ENCODE results near the gene TMEM63B. TPM values are rescaled to one million over a fixed set of nuclear protein-coding genes. Genes with fewer than 3 reads are reported as not detected.

The TMEM63B gene
- 10 to 100 TPM; 15.5 to 17.9 TPM for total RNA-seq

- H3K27me3 Mint-ChIP-seq (ENCODE audit: low read depth): peaks cover 2% of the 10 kb centered on the region
- peak; percentile 90 for DNase-seq
- H3K36me3 Mint-ChIP-seq (ENCODE audit: low read depth): peaks cover 26% of the 10 kb centered on the region
These were observed at the start of gene TMEM63B, which contains the start of gene MRPL14 for GRCh38 chr6:44127186-44128019. TSS of gene TMEM63B (plus strand) at chr6:44127554. CDS start at chr6:44134585, 7,031 bp downstream. TSS of gene MRPL14 (minus strand) at chr6:44127452. CDS start at chr6:44116611, 10,841 bp downstream.

DNA sequence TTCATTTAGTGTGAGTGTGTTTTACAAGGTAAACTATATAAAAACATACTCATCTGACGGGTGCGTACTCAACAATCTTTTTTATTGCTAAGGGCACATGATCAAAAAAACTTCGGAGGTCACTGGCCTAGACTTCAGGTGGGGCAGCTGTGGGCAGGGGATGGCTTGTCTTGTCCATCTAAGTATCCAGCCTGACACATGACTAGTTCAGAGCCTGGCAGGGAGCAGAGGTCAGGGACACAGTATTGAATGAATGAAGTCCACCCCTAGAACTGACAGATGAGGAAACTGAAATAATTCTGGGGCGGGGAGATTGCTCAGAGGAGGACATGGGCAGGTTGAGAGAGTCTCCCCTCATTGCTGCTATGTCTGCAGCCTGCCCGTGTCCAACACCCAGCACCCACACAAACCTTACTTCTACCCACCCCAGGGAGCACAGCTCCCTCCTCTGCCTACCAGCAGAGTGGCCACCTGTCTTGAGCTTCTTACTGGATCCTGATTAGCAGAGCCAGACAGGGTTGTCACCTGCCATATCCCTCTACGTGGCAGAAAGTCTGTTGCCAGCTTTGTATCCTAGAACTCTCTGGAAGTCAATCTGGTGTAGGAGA lies 49.0 kb upstream of the TMEM63B start:
- no peak overlapping the region for H3K4me3 Mint-ChIP-seq
- no peak for DNase-seq
- peaks cover 11% of the 10 kb centered on the region for H3K27me3 Mint-ChIP-seq (ENCODE audit: low read depth)
- H3K4me1 Mint-ChIP-seq (ENCODE audit: low read depth): peaks cover 22% of the 10 kb centered on the region
- ChIA-PET POLR2A (no interaction called here), CTCF (interaction anchor here (0.6 to 4.8 kb wide), 45 partner anchors 10 to 904 kb away, joined by 3 to 92 read pairs (median 4); partner anchors contain the start of genes MRPS18A and VEGFA)
- no peaks in the 10 kb centered on the region for H3K9me3 Mint-ChIP-seq (ENCODE audit: insufficient read depth)
- no peak for ATAC-seq
- H3K36me3 Mint-ChIP-seq (ENCODE audit: low read depth): no peaks in the 10 kb centered on the region
- no peak overlapping the region for H3K27ac Mint-ChIP-seq

More at GRCh38 chr6:44127186-44128019, at the start of gene TMEM63B, which contains the start of gene MRPL14:
- POLR2A ChIA-PET: interaction anchor here (0.7 to 1.0 kb wide), 2 partner anchors 119 to 121 kb away, joined by 3 to 4 read pairs; partner anchors contain the start of gene HSP90AB1
- Mint-ChIP-seq H3K27ac (peak within 1 kb of the TSS; percentile 90), H3K4me3 (peak within 1 kb of the TSS; percentile 91), H3K9me3 (ENCODE audit: insufficient read depth) (no peaks in the 10 kb centered on the region), H3K4me1 (ENCODE audit: low read depth) (peaks cover 56% of the 10 kb centered on the region)
- peak; percentile 84 for ATAC-seq
- CTCF ChIA-PET: interaction anchor here (0.7 to 0.9 kb wide), 2 partner anchors 27 to 97 kb away, joined by 3 read pairs; no protein-coding TSS in a partner anchor

- Mint-ChIP-seq H3K27ac (no peak overlapping the region), H3K4me3 (no peak overlapping the region), H3K36me3 (ENCODE audit: low read depth) (no peaks in the 10 kb centered on the region), H3K27me3 (ENCODE audit: low read depth) (peaks cover 11% of the 10 kb centered on the region), H3K9me3 (ENCODE audit: insufficient read depth) (no peaks in the 10 kb centered on the region), H3K4me1 (ENCODE audit: low read depth) (peaks cover 17% of the 10 kb centered on the region)
- POLR2A ChIA-PET: no interaction called here
- peak; percentile 76 for DNase-seq
- ATAC-seq: peak; percentile 46
- CTCF ChIA-PET: interaction anchor here (0.6 to 4.8 kb wide), 48 partner anchors 11 to 904 kb away, joined by 3 to 92 read pairs (median 4); partner anchors contain the start of genes MRPS18A and VEGFA
These were observed 48.3 kb upstream of the TMEM63B start for GRCh38 chr6:44078827-44079671.

GRCh38 chr6:44079672-44080071 lies 47.7 kb upstream of the TMEM63B start:
- POLR2A ChIA-PET: interaction anchor here (0.6 kb wide), 1 partner anchor 1811 kb away, joined by 3 read pairs; no protein-coding TSS in a partner anchor

GRCh38 chr6:44080561-44081521 lies 46.5 kb upstream of the TMEM63B start:
- H3K27me3 Mint-ChIP-seq (ENCODE audit: low read depth): peaks cover 11% of the 10 kb centered on the region
- no peaks in the 10 kb centered on the region for H3K36me3 Mint-ChIP-seq (ENCODE audit: low read depth)
- H3K4me1 Mint-ChIP-seq (ENCODE audit: low read depth): peaks cover 4% of the 10 kb centered on the region
- CTCF ChIA-PET: interaction anchor here (0.7 to 4.8 kb wide), 10 partner anchors 9 to 414 kb away, joined by 3 to 92 read pairs (median 12); partner anchors contain the start of gene VEGFA
- H3K27ac Mint-ChIP-seq: no peak overlapping the region
- DNase-seq (no peak), ATAC-seq (no peak)
- H3K9me3 Mint-ChIP-seq (ENCODE audit: insufficient read depth): no peaks in the 10 kb centered on the region
- POLR2A ChIA-PET: no interaction called here
- no peak overlapping the region for H3K4me3 Mint-ChIP-seq

More at GRCh38 chr6:44079672-44080071, 47.7 kb upstream of the TMEM63B start:
- Mint-ChIP-seq H3K27me3 (ENCODE audit: low read depth) (peaks cover 11% of the 10 kb centered on the region), H3K4me1 (ENCODE audit: low read depth) (peaks cover 10% of the 10 kb centered on the region), H3K4me3 (no peak overlapping the region), H3K9me3 (ENCODE audit: insufficient read depth) (no peaks in the 10 kb centered on the region), H3K36me3 (ENCODE audit: low read depth) (no peaks in the 10 kb centered on the region), H3K27ac (no peak overlapping the region)
- ATAC-seq (no peak), DNase-seq (no peak)
- CTCF ChIA-PET: interaction anchor here (1.0 to 4.8 kb wide), 24 partner anchors 12 to 471 kb away, joined by 3 to 92 read pairs (median 6); partner anchors contain the start of genes MRPS18A and VEGFA

- ATAC-seq (no peak), DNase-seq (no peak)
- H3K4me1 Mint-ChIP-seq (ENCODE audit: low read depth): peaks cover 4% of the 10 kb centered on the region
- H3K27ac Mint-ChIP-seq: no peak overlapping the region
- POLR2A ChIA-PET: no interaction called here
- peaks cover 11% of the 10 kb centered on the region for H3K27me3 Mint-ChIP-seq (ENCODE audit: low read depth)
- H3K9me3 Mint-ChIP-seq (ENCODE audit: insufficient read depth): no peaks in the 10 kb centered on the region
- H3K36me3 Mint-ChIP-seq (ENCODE audit: low read depth): no peaks in the 10 kb centered on the region
- CTCF ChIA-PET: interaction anchor here (4.8 kb wide), 1 partner anchor 415 kb away, joined by 43 read pairs; no protein-coding TSS in a partner anchor
- H3K4me3 Mint-ChIP-seq: no peak overlapping the region
These were observed 45.6 kb upstream of the TMEM63B start for GRCh38 chr6:44081753-44082152.

DNA sequence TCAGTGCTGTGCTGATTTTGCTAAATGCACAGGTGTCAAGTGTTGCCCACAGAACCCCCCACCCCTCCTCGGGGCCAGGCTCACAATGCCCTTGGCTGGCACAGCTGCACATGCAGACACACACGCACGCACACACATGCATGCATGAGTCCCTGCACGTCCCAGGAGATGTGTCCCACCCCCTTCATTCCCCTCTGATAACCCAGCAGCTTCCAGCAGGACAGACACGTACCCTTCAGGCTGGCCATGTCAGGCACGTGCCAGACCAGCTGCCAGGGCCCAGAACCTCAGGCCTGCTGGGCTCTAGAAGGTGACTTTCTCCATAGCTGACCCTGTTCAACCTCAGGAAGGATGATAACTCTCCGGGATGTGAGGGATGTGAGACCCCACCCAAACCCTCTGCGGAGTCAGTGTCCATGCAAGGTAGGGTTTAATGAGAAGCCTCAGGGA lies 44.5 kb upstream of the TMEM63B start:
- ChIA-PET POLR2A (no interaction called here), CTCF (interaction anchor here (1.9 to 3.3 kb wide), 2 partner anchors 8 to 313 kb away, joined by 8 to 15 read pairs; partner anchors contain the start of gene VEGFA)
- H3K4me3 Mint-ChIP-seq: no peak overlapping the region
- H3K27me3 Mint-ChIP-seq (ENCODE audit: low read depth): peaks cover 9% of the 10 kb centered on the region
- H3K36me3 Mint-ChIP-seq (ENCODE audit: low read depth): no peaks in the 10 kb centered on the region
- peaks cover 4% of the 10 kb centered on the region for H3K4me1 Mint-ChIP-seq (ENCODE audit: low read depth)
- ATAC-seq: no peak
- peak overlapping the region; percentile 30 for H3K27ac Mint-ChIP-seq
- no peaks in the 10 kb centered on the region for H3K9me3 Mint-ChIP-seq (ENCODE audit: insufficient read depth)
- no peak for DNase-seq

DNA sequence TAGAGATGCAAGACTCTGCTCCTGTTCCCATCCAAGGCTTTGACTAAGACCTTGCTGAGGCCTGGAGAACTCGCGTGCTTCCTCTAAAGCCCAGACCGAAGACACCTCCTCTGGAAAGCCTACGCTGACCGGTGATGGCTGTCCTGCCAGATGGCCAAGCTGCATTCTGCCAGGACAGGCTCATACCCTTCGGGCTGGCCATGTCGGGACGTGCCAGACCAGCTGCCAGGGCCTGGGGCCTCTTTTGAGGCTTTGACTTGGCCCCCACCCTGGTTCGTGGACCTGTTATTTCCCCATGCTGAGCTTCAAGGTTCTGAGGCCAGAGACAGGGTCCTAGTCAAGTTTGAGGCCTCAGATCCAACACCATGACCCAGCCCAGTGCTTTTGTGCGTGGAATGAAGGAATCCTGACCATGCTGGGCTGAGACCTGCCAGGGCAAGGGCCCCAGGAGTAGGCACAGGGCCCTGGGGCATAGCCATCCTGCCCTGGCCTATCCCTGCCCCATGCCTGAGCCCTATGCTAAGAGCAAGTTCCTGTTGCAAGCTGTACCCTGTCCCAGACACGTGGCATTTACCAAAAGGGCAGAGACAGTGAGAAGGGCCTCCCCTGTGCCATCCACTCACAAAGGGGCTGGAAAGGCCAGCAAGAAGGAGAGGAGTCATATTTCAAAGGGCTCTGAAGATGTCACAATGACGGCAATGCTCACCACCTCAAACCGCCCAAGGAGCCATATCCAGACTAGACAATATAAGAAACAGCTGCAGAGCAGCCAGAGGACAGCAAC lies 42.9 kb upstream of the TMEM63B start:
- no peak overlapping the region for H3K27ac Mint-ChIP-seq
- ChIA-PET CTCF (interaction anchor here (1.2 to 3.3 kb wide), 5 partner anchors 10 to 319 kb away, joined by 3 to 15 read pairs (median 6); no protein-coding TSS in a partner anchor), POLR2A (interaction anchor here (0.6 kb wide), 1 partner anchor 415 kb away, joined by 3 read pairs; no protein-coding TSS in a partner anchor)
- no peak overlapping the region for H3K4me3 Mint-ChIP-seq
- no peaks in the 10 kb centered on the region for H3K9me3 Mint-ChIP-seq (ENCODE audit: insufficient read depth)
- no peaks in the 10 kb centered on the region for H3K27me3 Mint-ChIP-seq (ENCODE audit: low read depth)
- H3K36me3 Mint-ChIP-seq (ENCODE audit: low read depth): no peaks in the 10 kb centered on the region
- H3K4me1 Mint-ChIP-seq (ENCODE audit: low read depth): peaks cover 4% of the 10 kb centered on the region
- ATAC-seq (no peak), DNase-seq (no peak)

DNA sequence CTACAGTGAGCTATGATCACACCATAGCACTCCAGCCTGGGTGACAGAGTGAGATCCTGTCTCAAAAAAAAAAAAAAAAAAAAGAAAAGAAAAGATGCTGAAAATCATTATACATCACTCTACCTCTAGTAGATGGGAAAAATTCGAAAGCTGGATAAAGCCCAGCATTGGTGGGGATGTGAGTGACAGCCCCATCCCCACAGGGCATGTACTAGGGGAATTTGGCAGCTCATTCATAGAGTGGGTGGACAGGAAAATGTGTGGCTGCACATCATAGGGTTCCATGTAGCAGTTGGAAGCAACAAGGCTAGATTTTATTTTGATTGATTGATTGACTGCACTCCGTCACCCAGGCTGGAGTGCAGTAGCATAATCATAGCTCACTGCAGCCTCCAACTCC lies 42.1 kb upstream of the TMEM63B start:
- POLR2A ChIA-PET: no interaction called here
- Mint-ChIP-seq H3K4me1 (ENCODE audit: low read depth) (peaks cover 4% of the 10 kb centered on the region), H3K27ac (no peak overlapping the region), H3K4me3 (no peak overlapping the region), H3K9me3 (ENCODE audit: insufficient read depth) (no peaks in the 10 kb centered on the region), H3K27me3 (ENCODE audit: low read depth) (no peaks in the 10 kb centered on the region), H3K36me3 (ENCODE audit: low read depth) (no peaks in the 10 kb centered on the region)
- no peak for ATAC-seq
- DNase-seq: no peak
- CTCF ChIA-PET: interaction anchor here (1.2 to 3.3 kb wide), 6 partner anchors 11 to 319 kb away, joined by 3 to 15 read pairs (median 6); partner anchors contain the start of gene VEGFA
